ENCODE results near the gene CORO7. TPM values are rescaled to one million over a fixed set of nuclear protein-coding genes. Genes with fewer than 3 reads are reported as not detected.

CORO7 gene
- total and polyA plus RNA-seq, 9 of the 15 experiments (the other 6 are each of a cell fraction or from before 2014, with no cell fraction given), result 0.45 to 77.2 (median 18.7) TPM

GRCh38 chr16:4350787-4351659 is 65.4 kb downstream of the CORO7 start, which contains the start of gene PAM16 (continued):
- TF ChIP-seq MTF1 (CRISPR knock-in tag; IDR thresholded peaks at IDR 0.05; ENCODE audit: borderline replicate concordance), result no peak
- TF ChIP-seq HSF4 (CRISPR knock-in tag; IDR thresholded peaks at IDR 0.05; ENCODE audit: borderline replicate concordance), result no peak
- TF ChIP-seq REST (IDR thresholded peaks at IDR 0.05; ENCODE audit: borderline replicate concordance), result no peak
- peak; percentile 72; the same call in 1 of the 2 replicates for TF ChIP-seq REST (CRISPR knock-in tag; IDR thresholded peaks at IDR 0.05; ENCODE audit: low read depth)
- peak; percentile 30; the same call in 1 of the 2 replicates for TF ChIP-seq HOMEZ (CRISPR knock-in tag; IDR thresholded peaks at IDR 0.05)
- no peak for TF ChIP-seq POLR3A (IDR thresholded peaks at IDR 0.05; ENCODE audit: borderline replicate concordance, extremely low read depth, insufficient read depth, insufficient read length)
- no peak for TF ChIP-seq ZNF444 (CRISPR knock-in tag; IDR thresholded peaks at IDR 0.05)
- TF ChIP-seq CBX5 (IDR thresholded peaks at IDR 0.05; ENCODE audit: borderline replicate concordance, low read depth), result no peak
- TF ChIP-seq MBD2 (IDR thresholded peaks at IDR 0.05; ENCODE audit: borderline replicate concordance, low read depth), result no peak
- TF ChIP-seq HEY1 (CRISPR knock-in tag; IDR thresholded peaks at IDR 0.05; ENCODE audit: borderline replicate concordance), result no peak
- TF ChIP-seq ZNF639 (CRISPR knock-in tag; conservative IDR thresholded peaks at IDR 0.05 in 1 of 2, IDR thresholded peaks at IDR 0.05 in 1 of 2), result no peak
- TF ChIP-seq FOS (IDR thresholded peaks at IDR 0.05; ENCODE audit: extremely low read depth, insufficient read length), result no peak
- TF ChIP-seq KLF10 (CRISPR knock-in tag; IDR thresholded peaks at IDR 0.05), result no peak
- TF ChIP-seq NR2C2 (CRISPR knock-in tag; IDR thresholded peaks at IDR 0.05), result peak; percentile 94
- TF ChIP-seq NR2C2 (tag; IDR thresholded peaks at IDR 0.05), result peak; percentile 99

Measured in K562 (cell line).